Measurements from ENCODE around the gene PIK3R5.

GRCh38 chr17:8900626-8901585 is 64.6 kb downstream of the PIK3R5 start:
- TF ChIP-seq CTCF (IDR thresholded peaks at IDR 0.05): no peak
- TF ChIP-seq EZH2 (IDR thresholded peaks at IDR 0.05): no peak
- no peak for TF ChIP-seq EZH2phosphoT487 (IDR thresholded peaks at IDR 0.05)
